GM12878 (cell line): ENCODE results near the gene ANKRD16. TPM values are rescaled to one million over a fixed set of nuclear protein-coding genes. Genes with fewer than 3 reads are reported as not detected.

Source experiments
- ASH2L ChIP-seq: fragments of 300-600, 200-600 bp; sonication (generic); IDR thresholded peaks from 2 replicates; pipeline ENCODE4 v1.6.1; 2017; ENCODE audit warnings: low read depth, mild to moderate bottlenecking, borderline replicate concordance
- BHLHE40 ChIP-seq, 2 experiments: fragments of 450-650 bp in 1 of 2; IDR thresholded peaks; 2 replicates each; pipeline ENCODE4 v1.6.1; 2011 to 2017; ENCODE audit warnings: low read depth in 2 of 2, borderline replicate concordance in 1 of 2, improper control_type of control experiment in 1 of 2, low read length in 1 of 2, mild to moderate bottlenecking in 1 of 2
- BMI1 ChIP-seq: fragments of 450-650 bp; IDR thresholded peaks from 2 replicates; pipeline ENCODE4 v1.6.1; 2016; ENCODE audit warnings: mild to moderate bottlenecking, moderate library complexity, borderline replicate concordance
- CHD2 ChIP-seq: IDR thresholded peaks from 2 replicates; pipeline ENCODE4 v1.6.1; 2011; ENCODE audit warnings: low read depth, low read length, improper control_type of control experiment, borderline replicate concordance
- EP300 ChIP-seq, 2 experiments: fragments of 150-350 bp in 1 of 2; IDR thresholded peaks; 2 replicates each; pipeline ENCODE4 v1.6.1; 2011 to 2012; ENCODE audit warnings: low read depth in 2 of 2, low read length in 2 of 2, borderline replicate concordance in 1 of 2, improper control_type of control experiment in 1 of 2, inconsistent platforms in 1 of 2; ENCODE audit not compliant: control insufficient read depth in 1 of 2
- EZH2 ChIP-seq: IDR thresholded peaks from 2 replicates; pipeline ENCODE4 v1.6.1; 2012; ENCODE audit warnings: low read depth, mild to moderate bottlenecking, control low read depth, inconsistent platforms, low read length, borderline replicate concordance; ENCODE audit not compliant: control insufficient read depth
- JUNB ChIP-seq: IDR thresholded peaks from 2 replicates; pipeline ENCODE4 v1.6.1; 2016; ENCODE audit warnings: antibody characterized with exemption, mild to moderate bottlenecking
- MEF2B ChIP-seq: fragments of 450-650 bp; IDR thresholded peaks from 2 replicates; pipeline ENCODE4 v1.6.1; 2018; ENCODE audit warnings: mild to moderate bottlenecking, moderate library complexity; ENCODE audit not compliant: partially characterized antibody, poor library complexity, severe bottlenecking
- NFXL1 ChIP-seq: fragments of 450-650 bp; IDR thresholded peaks from 2 replicates; pipeline ENCODE4 v1.6.1; 2017; ENCODE audit warnings: antibody characterized with exemption, mild to moderate bottlenecking, borderline replicate concordance
- NFYA ChIP-seq: IDR thresholded peaks from 2 replicates; pipeline ENCODE4 v1.6.1; 2011; ENCODE audit warnings: low read depth, mild to moderate bottlenecking, low read length, improper control_type of control experiment, borderline replicate concordance
- NR2C2 ChIP-seq: IDR thresholded peaks from 2 replicates; pipeline ENCODE4 v1.6.1; 2011; ENCODE audit warnings: borderline replicate concordance, low read depth; ENCODE audit not compliant: control insufficient read depth, insufficient read length
- NRF1 ChIP-seq: conservative IDR thresholded peaks from 2 replicates; pipeline ENCODE4 v1.6.1; 2011; ENCODE audit warnings: mild to moderate bottlenecking, low read depth, low read length, improper control_type of control experiment
- PAX5 ChIP-seq: IDR thresholded peaks from 2 replicates; pipeline ENCODE4 v1.6.1; 2011; ENCODE audit warnings: low read depth, low read length, borderline replicate concordance
- RB1 ChIP-seq: fragments of 450-650 bp; formaldehyde crosslinking; IDR thresholded peaks from 2 replicates; pipeline ENCODE4 v1.6.1; 2017; ENCODE audit warnings: mild to moderate bottlenecking, borderline replicate concordance
- RFX5 ChIP-seq: IDR thresholded peaks from 2 replicates; pipeline ENCODE4 v1.6.1; 2011; ENCODE audit warnings: low read depth, low read length, improper control_type of control experiment
- RUNX3 ChIP-seq: IDR thresholded peaks from 2 replicates; pipeline ENCODE4 v1.6.1; 2012; ENCODE audit warnings: low read length, inconsistent platforms
- SPI1 ChIP-seq: IDR thresholded peaks from 2 replicates; pipeline ENCODE4 v1.6.1; 2011; ENCODE audit warnings: low read depth, mild to moderate bottlenecking, low read length, moderate library complexity, borderline replicate concordance; ENCODE audit not compliant: insufficient read depth
- TCF7 ChIP-seq: IDR thresholded peaks from 2 replicates; pipeline ENCODE4 v1.6.1; 2014; ENCODE audit warnings: antibody characterized with exemption, borderline replicate concordance
- ZNF207 ChIP-seq: fragments of 450-650 bp; IDR thresholded peaks from 2 replicates; pipeline ENCODE4 v1.6.1; 2014; ENCODE audit warnings: antibody characterized with exemption, mild to moderate bottlenecking, borderline replicate concordance
- polyA plus RNA-seq, 11 experiments: library from polyadenylated mRNA; depleted of rRNA in 4 of 11; unstranded in 6 of 11; stranded (reverse) in 5 of 11; fragments of >200 nt; fragmentation: Nextera tagmentation in 4 of 11; fragmentation: Illumina TruSeq in 1 of 11; extraction: Ambion mirVana in 4 of 11; extraction: Trizol in 1 of 11; gene quantifications; 1 replicate in 1 of 11; 2 replicates in 10 of 11; pipeline versions ENCODE4 v1.2.1 to v1.2.3, GENCODE V29; 2011 to 2016; ENCODE audit warnings: inconsistent platforms in 2 of 11, missing spikeins in 2 of 11, low read depth in 1 of 11
- total RNA-seq, 4 experiments: library from RNA; depleted of rRNA in 3 of 4; stranded (reverse); fragments of >200 nt in 3 of 4; fragmentation: Illumina TruSeq in 1 of 4; extraction: Trizol in 1 of 4; gene quantifications; 2 replicates each; pipeline versions ENCODE4 v1.2.1 to v1.2.3, GENCODE V29; 2013 to 2021
- TF ChIP-seq, protein P1 (sequence below): fragments of 450-650 bp; IDR thresholded peaks from 2 replicates; pipeline ENCODE4 v1.6.1; 2017; ENCODE audit warnings: borderline replicate concordance
- TF ChIP-seq, protein P2 (sequence below): fragments of 450-650 bp; conservative IDR thresholded peaks from 2 replicates; pipeline ENCODE4 v1.6.1; 2017; ENCODE audit warnings: mild to moderate bottlenecking, moderate library complexity
- TF ChIP-seq, protein P3 (sequence below): fragments of 450-650 bp; IDR thresholded peaks from 2 replicates; pipeline ENCODE4 v1.6.1; 2016; ENCODE audit warnings: mild to moderate bottlenecking

The ANKRD16 gene
- total and polyA plus RNA-seq, 10 of the 15 experiments (the other 5 are each of a cell fraction or from before 2014, with no cell fraction given): 0.57 to 13.6 (median 4.4) TPM

DNA sequence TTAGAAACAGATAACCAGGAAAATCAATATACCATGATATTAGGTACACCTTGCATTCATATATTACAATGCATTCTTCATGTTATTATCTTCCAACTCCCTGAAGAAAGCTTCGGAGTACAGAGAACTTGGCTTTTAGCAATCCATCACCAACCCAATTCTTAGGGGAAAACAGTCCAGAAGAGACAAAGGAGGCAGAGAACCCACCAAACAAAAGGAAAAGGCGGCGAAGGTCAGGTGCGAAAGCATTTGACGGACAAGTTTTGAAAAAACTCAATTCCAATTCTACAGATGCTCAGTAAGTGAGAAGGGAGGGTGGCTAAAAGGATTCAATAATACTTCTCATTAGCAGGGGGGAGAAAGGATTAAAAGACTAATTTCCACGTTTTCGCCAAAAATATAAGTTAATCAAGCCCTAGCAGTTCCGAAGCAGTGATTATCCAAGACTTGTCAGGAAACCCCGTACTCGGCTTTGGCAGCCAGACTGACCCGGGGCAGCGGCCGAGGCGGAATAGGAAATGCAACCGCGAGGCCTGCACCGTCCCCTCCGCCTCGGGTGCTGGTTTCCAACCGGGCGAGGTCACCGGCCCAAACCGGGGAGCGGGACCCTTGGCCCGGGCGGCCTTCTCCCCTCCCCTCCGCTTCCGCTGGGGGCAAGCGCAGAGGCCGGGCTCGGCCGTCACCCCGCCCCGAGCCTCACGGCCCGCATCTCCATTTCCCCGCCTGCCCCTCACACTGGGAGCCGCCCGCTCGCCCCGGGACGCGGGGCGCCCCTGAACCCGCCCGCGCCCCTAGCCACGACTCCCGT, 77.2 kb downstream of the ANKRD16 start (continued):
- TF ChIP-seq EZH2 (no peak), ASH2L (no peak), ZNF207 (no peak; the same call in 1 of the 2 replicates), MEF2B (no peak), RUNX3 (peak; percentile 7; the same call in 1 of the 2 replicates), BHLHE40 (IDR thresholded peaks at IDR 0.05; ENCODE audit: borderline replicate concordance in 1 of 2, low read depth in 2 of 2, low read length in 1 of 2) (0 out of 4 replicates have a peak, but pooled peaks of 1 of the 2 experiments have one; percentile 35), NR2C2 (no peak), NFXL1 (no peak), JUNB (no peak), TCF7 (no peak), BMI1 (no peak), EP300 (IDR thresholded peaks at IDR 0.05; ENCODE audit: borderline replicate concordance in 1 of 2, control insufficient read depth in 1 of 2, low read depth in 2 of 2, low read length in 2 of 2) (0 out of 4 replicates have a peak, but pooled peaks of 1 of the 2 experiments have one; percentile 2), NRF1 (no peak), CHD2 (no peak), NFYA (no peak), SPI1 (no peak), RB1 (no peak), PAX5 (no peak), RFX5 (no peak)
- TF ChIP-seq, protein P1, sequence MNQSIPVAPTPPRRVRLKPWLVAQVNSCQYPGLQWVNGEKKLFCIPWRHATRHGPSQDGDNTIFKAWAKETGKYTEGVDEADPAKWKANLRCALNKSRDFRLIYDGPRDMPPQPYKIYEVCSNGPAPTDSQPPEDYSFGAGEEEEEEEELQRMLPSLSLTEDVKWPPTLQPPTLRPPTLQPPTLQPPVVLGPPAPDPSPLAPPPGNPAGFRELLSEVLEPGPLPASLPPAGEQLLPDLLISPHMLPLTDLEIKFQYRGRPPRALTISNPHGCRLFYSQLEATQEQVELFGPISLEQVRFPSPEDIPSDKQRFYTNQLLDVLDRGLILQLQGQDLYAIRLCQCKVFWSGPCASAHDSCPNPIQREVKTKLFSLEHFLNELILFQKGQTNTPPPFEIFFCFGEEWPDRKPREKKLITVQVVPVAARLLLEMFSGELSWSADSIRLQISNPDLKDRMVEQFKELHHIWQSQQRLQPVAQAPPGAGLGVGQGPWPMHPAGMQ: no peak
- TF ChIP-seq, protein P2, sequence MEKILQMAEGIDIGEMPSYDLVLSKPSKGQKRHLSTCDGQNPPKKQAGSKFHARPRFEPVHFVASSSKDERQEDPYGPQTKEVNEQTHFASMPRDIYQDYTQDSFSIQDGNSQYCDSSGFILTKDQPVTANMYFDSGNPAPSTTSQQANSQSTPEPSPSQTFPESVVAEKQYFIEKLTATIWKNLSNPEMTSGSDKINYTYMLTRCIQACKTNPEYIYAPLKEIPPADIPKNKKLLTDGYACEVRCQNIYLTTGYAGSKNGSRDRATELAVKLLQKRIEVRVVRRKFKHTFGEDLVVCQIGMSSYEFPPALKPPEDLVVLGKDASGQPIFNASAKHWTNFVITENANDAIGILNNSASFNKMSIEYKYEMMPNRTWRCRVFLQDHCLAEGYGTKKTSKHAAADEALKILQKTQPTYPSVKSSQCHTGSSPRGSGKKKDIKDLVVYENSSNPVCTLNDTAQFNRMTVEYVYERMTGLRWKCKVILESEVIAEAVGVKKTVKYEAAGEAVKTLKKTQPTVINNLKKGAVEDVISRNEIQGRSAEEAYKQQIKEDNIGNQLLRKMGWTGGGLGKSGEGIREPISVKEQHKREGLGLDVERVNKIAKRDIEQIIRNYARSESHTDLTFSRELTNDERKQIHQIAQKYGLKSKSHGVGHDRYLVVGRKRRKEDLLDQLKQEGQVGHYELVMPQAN: no peak
- TF ChIP-seq, protein P3, sequence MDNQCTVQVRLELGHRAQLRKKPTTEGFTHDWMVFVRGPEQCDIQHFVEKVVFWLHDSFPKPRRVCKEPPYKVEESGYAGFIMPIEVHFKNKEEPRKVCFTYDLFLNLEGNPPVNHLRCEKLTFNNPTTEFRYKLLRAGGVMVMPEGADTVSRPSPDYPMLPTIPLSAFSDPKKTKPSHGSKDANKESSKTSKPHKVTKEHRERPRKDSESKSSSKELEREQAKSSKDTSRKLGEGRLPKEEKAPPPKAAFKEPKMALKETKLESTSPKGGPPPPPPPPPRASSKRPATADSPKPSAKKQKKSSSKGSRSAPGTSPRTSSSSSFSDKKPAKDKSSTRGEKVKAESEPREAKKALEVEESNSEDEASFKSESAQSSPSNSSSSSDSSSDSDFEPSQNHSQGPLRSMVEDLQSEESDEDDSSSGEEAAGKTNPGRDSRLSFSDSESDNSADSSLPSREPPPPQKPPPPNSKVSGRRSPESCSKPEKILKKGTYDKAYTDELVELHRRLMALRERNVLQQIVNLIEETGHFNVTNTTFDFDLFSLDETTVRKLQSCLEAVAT: peak; percentile 24; the same call in 1 of the 2 replicates
